Kidney (tissue), 14 donors: Measurements from ENCODE around the gene TTC28. TPM values are rescaled to one million over a fixed set of nuclear protein-coding genes. Genes with fewer than 3 reads are reported as not detected.
A peak's percentile ranks its signal among the peaks of the same experiment; 100 is the strongest.

Source experiments
- DNase-seq, 5 donors: peaks; one replicate each; pipeline ENCODE4 v3.0.0-alpha.2; 2013 to 2020
- FAIRE-seq: peaks from 2 replicates; lab custom pipeline; 2012; peaks lifted over from hg19 to GRCh38; lab: Jason Lieb, UNC
- H3K27ac ChIP-seq, 2 donors: one replicate each; pipeline ENCODE4 v1.7.0; 2013; ENCODE audit warnings: low read depth in 2 of 2, low read length in 2 of 2, inconsistent platforms in 1 of 2
- H3K27me3 ChIP-seq: one replicate; pipeline ENCODE4 v1.7.1; 2013; ENCODE audit warnings: low read length, inconsistent platforms; ENCODE audit not compliant: control insufficient read depth, insufficient read depth
- H3K36me3 ChIP-seq, 3 donors: one replicate each; pipeline versions ENCODE4 v1.7.0 to v1.7.1; 2013; ENCODE audit warnings: low read length in 3 of 3, control low read depth in 1 of 3, inconsistent platforms in 1 of 3; ENCODE audit not compliant: insufficient read depth in 3 of 3, control insufficient read depth in 2 of 3
- H3K4me1 ChIP-seq, 3 donors: one replicate each; pipeline versions ENCODE4 v1.7.0 to v1.7.1; 2013; ENCODE audit warnings: low read length in 3 of 3, inconsistent platforms in 1 of 3, low read depth in 1 of 3; ENCODE audit not compliant: control insufficient read depth in 2 of 3, insufficient read depth in 2 of 3
- H3K4me3 ChIP-seq, 3 donors: one replicate each; pipeline versions ENCODE4 v1.7.0 to v1.8.1; 2013; ENCODE audit warnings: low read length in 3 of 3, control low read depth in 1 of 3, inconsistent platforms in 1 of 3
- H3K9ac ChIP-seq, 3 donors: one replicate each; pipeline versions ENCODE4 v1.7.0 to v1.7.1; 2013; ENCODE audit warnings: low read length in 3 of 3, control low read depth in 1 of 3, inconsistent platforms in 1 of 3
- H3K9me3 ChIP-seq, 3 donors: one replicate each; pipeline versions ENCODE4 v1.7.0 to v1.7.1; 2013; ENCODE audit warnings: low read length in 3 of 3, control low read depth in 1 of 3, inconsistent platforms in 1 of 3; ENCODE audit not compliant: control insufficient read depth in 2 of 3, insufficient read depth in 1 of 3
- CTCF ChIP-seq: IDR thresholded peaks from 3 replicates; pipeline ENCODE4 v1.5.1; 2012; ENCODE audit warnings: mild to moderate bottlenecking, moderate library complexity, borderline replicate concordance; ENCODE audit not compliant: insufficient read depth; ENCODE audit errors: extremely low read depth
- intact Hi-C: fragments of 100-400 bp; cut with DNase I; formaldehyde crosslinking; loops from one replicate; pipeline ENCODE4 v1.11.1; 2022
- polyA plus RNA-seq: library from polyadenylated mRNA; stranded (reverse); fragments of 350-450 nt; fragmentation: Illumina TruSeq; extraction: RNeasy Lipid Tissue Mini Kit (QIAGEN cat#74804); gene quantifications from one replicate; pipeline ENCODE4 v1.2.3, GENCODE V29; 2014; ENCODE audit warnings: low read depth, low replicate concordance; ENCODE audit not compliant: insufficient read depth
- total RNA-seq: library from RNA; stranded (reverse); fragmentation: NEBNext Ultra II Directional; extraction: Animal tissue kit (Norgen Biotek cat#: 25700); gene quantifications from one replicate; pipeline ENCODE4 v1.2.1, GENCODE V29; 2021
- donor health status: control.
- donor health status: control.
- donor health status: control.
- donor health status: control.
- donor health status: control.
- donor health status: DM: yes; HTN: yes; CAD: no.
- donor health status: Normal renal cell carcinoma (clear cell type).

TTC28 gene
- total and polyA plus RNA-seq, 2 donors from 2014 or later = 3.5 to 40.2 TPM

DNA sequence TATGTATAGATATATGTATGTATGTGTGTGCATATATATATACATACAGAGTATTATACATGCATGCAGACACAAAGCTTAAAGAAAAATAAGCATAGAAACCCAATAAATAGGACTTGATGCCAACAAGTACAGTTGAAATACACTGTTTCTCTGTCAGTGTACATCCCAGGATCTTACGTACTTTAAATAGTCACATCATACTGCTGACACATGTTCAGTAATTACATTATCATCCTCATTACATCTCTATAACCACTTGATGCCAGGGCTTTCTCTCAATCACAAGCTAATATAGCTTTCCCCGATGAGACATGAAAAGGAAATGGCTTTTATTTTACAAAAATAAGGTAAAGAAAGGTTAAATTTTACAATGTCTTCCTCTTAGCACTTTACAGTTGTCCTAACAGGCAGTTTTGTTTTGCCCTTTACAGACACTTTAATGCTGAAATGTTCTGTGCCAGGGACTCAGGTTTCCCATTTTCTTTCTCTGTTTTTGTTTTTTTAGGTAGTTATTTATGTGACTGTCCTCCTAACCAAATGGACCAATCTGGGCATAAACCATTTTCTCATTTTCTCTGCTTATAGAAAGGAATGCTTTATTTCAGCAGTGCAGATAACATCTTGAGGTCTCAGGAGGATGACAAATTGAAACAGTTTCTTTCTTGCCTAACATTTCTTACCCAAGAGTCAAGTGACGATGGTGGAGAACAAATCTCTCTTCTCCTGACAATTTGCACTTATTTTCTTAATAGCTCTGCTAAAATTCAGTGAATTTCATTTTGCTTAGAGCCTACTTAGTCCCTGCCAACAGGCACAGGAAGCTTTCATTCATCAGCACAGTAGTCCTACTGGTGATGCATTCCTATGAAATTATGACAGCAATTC, 350.2 kb downstream of the TTC28 start:
- DNase-seq = peak in 2 of 5 donors; percentile 39 to 62
- Histone ChIP-seq H3K27me3 (no peaks in the 10 kb centered on the region), H3K4me3 (no peak overlapping the region), H3K9ac (no peak overlapping the region), H3K27ac (no peak overlapping the region), H3K36me3 (no peaks in the 10 kb centered on the region), H3K9me3 (no peaks in the 10 kb centered on the region), H3K4me1 (no peaks in the 10 kb centered on the region)
- intact Hi-C loops = no loop called here
- no peak for TF ChIP-seq CTCF
- no peak for FAIRE-seq

DNA sequence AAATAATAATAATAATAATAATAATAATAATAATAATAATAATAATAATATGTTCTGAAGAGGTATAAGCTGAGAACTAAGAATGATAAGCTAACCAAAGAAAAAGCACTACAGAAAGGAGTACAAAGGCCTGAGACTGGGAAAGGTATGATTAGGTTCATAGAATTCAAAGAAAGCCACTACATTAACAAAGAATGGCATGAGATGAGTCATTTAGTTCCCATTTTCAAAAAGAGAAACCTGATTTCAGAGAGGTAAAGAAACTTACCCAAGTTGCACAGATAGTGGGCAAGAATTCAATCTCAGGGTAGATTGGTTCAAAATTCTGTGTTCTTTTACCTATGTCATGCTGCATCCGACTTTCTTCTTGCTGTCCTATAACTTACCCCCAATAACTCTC, 350.9 kb downstream of the TTC28 start:
- intact Hi-C loops = no loop called here
- TF ChIP-seq CTCF = no peak
- Histone ChIP-seq H3K36me3 (no peaks in the 10 kb centered on the region), H3K27ac (no peak overlapping the region), H3K4me1 (no peaks in the 10 kb centered on the region), H3K27me3 (no peaks in the 10 kb centered on the region), H3K9ac (no peak overlapping the region), H3K4me3 (no peak overlapping the region), H3K9me3 (no peaks in the 10 kb centered on the region)
- DNase-seq (no peak), FAIRE-seq (no peak)

GRCh38 chr22:28316014-28316413, 363.6 kb downstream of the TTC28 start:
- intact Hi-C loops = no loop called here
- H3K9ac ChIP-seq = no peak overlapping the region
- FAIRE-seq (no peak), DNase-seq (no peak)
- H3K4me3 ChIP-seq = no peak overlapping the region
- TF ChIP-seq CTCF = no peak
- no peaks in the 10 kb centered on the region for H3K36me3 ChIP-seq
- no peak overlapping the region for H3K27ac ChIP-seq
- H3K27me3 ChIP-seq = no peaks in the 10 kb centered on the region
- H3K9me3 ChIP-seq = no peaks in the 10 kb centered on the region
- H3K4me1 ChIP-seq = no peaks in the 10 kb centered on the region
